Loucy (cell line): Measurements from ENCODE around the gene MYH9.

Experiments
- EZH2phosphoT487 ChIP-seq: fragments of 200-600 bp; IDR thresholded peaks from 2 replicates; pipeline ENCODE4 v1.6.1; 2018; ENCODE audit warnings: antibody characterized with exemption, mild to moderate bottlenecking, moderate library complexity, borderline replicate concordance
- TF ChIP-seq, protein P1 (sequence below): fragments of 200-600 bp; sonication (generic); conservative IDR thresholded peaks from 2 replicates; pipeline ENCODE4 v1.5.1; 2014; ENCODE audit warnings: mild to moderate bottlenecking, antibody characterized with exemption, low read length

DNA sequence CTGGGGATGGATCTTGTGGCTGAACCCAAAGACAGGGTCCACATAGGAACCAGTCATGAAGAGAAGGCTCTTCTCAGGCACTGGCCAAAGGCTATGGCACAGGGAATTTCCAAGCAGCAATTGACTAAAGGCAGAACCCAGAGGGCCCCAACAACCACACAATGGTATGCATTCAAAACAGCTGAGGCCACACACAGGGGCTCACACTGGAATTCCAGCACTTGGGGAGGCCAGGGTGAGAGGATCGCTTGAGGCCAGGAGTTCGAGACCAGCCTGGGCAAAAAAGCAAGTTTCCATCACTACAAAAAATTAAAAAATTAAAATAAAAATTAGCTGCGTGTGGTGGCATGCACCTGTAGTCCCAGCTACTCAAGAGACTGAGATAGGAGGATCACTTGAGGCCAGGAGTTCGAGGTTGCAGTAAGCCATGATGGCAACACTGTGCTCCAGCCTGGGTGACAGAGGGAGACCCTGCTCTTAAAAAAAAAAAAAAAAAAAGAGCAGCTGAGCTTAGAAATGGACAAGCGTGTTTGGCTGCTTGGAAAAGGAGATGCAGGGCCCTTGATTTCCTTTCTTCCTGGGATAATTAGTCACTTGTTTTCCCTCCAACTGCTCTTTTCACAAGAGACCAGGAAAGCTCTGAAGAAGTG, 44.6 kb downstream of the MYH9 start:
- TF ChIP-seq, protein P1, sequence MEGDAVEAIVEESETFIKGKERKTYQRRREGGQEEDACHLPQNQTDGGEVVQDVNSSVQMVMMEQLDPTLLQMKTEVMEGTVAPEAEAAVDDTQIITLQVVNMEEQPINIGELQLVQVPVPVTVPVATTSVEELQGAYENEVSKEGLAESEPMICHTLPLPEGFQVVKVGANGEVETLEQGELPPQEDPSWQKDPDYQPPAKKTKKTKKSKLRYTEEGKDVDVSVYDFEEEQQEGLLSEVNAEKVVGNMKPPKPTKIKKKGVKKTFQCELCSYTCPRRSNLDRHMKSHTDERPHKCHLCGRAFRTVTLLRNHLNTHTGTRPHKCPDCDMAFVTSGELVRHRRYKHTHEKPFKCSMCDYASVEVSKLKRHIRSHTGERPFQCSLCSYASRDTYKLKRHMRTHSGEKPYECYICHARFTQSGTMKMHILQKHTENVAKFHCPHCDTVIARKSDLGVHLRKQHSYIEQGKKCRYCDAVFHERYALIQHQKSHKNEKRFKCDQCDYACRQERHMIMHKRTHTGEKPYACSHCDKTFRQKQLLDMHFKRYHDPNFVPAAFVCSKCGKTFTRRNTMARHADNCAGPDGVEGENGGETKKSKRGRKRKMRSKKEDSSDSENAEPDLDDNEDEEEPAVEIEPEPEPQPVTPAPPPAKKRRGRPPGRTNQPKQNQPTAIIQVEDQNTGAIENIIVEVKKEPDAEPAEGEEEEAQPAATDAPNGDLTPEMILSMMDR = no peak
- no peak for TF ChIP-seq EZH2phosphoT487
